Posterior cingulate gyrus (tissue), 11 donors: ENCODE measurements around the gene BET1.

Experiments
- DNase-seq, 10 donors: peaks; one replicate each; pipeline versions ENCODE4 v3.0.0 to v3.0.0-alpha.2; 2020 to 2021; ENCODE audit warnings: mixed read lengths in 3 of 10
- intact Hi-C: fragments of 100-400 bp; cut with DNase I; formaldehyde crosslinking; loops from one replicate; pipeline ENCODE4 v1.15.1; 2023

Gene BET1

DNA sequence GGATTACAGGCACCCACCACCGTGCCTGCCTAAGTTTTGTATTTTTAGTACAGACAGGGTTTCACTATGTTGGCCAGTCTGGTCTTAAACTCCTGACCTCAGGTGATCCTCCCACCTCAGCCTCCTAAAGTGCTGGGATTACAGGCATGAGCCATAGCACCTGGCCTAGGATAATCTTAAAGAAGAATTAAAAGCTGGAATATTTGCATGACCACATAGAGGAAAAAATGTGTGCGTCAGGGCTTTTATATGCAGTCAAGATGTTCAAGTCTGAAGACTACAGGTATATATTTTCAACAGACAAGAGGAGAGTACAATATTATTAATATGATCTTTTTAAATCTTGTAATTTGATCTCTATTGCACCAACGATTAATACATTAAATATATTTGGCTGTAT lies 43.2 kb downstream of the BET1 start:
- intact Hi-C loops, result no loop called here
- no peak for DNase-seq

- intact Hi-C loops, result no loop called here
- no peak for DNase-seq
These were observed 45.5 kb downstream of the BET1 start for GRCh38 chr7:93958651-93959050.

GRCh38 chr7:93958216-93958615 lies 45.9 kb downstream of the BET1 start:
- no peak for DNase-seq
- intact Hi-C loops, result no loop called here

DNA sequence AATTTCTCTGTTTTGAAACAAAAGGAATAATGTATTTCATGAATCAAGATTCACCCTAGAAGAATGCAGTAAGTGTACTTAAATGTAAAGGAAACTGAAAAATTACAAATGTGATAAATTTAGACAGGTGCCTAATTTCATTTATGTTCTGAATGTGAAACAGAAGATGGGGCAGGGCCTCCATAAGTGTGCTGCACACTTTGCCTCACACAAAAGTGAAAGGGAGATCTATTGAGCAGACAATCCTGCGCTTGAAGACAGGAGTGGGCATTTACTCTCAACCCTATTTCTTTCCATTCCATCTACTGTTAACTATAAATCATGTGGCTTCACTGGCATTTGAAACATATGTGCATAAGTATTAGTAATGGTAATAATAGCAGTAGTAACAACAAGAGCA lies 46.4 kb downstream of the BET1 start:
- intact Hi-C loops, result no loop called here
- DNase-seq, result no peak

GRCh38 chr7:93955304-93955703 lies 48.9 kb downstream of the BET1 start:
- intact Hi-C loops, result no loop called here
- no peak for DNase-seq

DNA sequence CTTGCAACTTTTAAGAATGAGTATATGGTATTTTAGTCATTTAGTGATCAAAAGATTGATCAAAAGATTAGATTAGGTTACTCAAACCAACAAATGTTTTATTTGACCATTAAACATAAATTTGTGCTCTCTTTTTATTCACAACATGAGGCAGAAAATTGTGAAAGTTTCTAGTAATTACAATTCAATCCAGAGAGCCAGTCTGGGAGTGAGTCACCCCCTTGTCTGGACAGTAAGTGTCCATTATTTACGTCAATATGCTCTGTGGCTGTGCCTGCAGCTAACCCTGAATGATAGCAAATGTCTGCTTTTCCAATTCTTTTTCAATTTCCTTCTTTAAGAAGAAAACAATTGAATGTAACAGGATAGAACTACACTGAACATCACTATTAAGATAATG lies 54.7 kb downstream of the BET1 start:
- DNase-seq, result no peak
- intact Hi-C loops, result no loop called here

- intact Hi-C loops, result no loop called here
- no peak for DNase-seq
These were observed 55.3 kb downstream of the BET1 start for GRCh38 chr7:93948873-93949272.

DNA sequence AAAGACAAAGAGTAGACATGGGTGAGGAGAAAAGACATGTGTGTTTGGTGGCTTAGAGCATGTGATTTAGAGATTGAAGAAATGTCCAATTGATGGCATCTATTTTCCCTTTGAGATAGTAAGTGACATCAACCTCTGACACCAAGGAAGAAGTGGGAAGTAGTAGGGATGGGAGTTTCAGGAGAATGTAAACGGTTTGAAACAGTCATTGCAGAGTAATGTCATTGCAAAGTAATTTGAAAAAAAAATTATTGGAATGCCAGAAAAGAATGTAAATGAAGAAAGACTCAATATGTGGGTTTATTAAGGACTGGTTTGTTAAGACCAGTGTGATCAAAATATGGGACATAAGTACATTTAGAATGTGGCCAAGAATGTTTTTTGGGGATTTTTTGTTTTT lies 56.0 kb downstream of the BET1 start:
- DNase-seq, result no peak
- intact Hi-C loops, result no loop called here

DNA sequence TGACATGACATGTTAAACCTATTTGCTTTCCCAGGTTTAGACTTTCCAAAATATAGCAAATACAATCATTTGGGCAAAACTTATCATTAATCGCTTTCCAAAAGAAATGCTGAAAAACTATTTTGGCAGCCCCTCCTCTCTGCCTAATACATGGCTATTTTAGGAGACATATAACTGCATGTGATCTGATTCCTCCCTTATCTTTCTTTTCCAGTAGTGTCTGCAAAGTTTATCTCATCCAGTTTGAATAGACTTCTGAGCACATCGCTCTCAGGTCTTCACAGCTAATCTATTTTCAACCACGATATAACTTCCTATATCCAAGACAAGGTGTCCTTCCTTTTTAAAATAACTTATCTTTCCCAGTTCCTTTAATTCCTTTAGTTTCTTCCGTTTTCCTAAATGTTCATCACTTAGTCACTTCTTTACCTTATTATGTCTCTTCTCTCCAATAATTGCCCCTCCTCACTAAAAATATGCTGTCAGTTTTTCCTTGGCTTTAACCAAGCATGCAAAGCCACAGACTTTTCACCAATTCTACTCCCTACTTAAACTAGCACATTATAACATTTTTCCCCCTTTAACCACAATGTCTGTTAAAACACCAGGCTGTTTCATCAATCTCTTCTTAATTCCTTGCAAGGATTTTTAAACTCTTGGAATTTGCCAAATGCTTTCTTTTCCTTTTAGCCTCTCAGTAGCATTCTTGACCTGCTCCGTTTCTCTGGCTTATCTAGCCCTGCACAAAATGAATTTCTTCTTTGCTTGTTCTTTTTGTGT lies 58.2 kb downstream of the BET1 start:
- intact Hi-C loops, result no loop called here
- no peak for DNase-seq

DNA sequence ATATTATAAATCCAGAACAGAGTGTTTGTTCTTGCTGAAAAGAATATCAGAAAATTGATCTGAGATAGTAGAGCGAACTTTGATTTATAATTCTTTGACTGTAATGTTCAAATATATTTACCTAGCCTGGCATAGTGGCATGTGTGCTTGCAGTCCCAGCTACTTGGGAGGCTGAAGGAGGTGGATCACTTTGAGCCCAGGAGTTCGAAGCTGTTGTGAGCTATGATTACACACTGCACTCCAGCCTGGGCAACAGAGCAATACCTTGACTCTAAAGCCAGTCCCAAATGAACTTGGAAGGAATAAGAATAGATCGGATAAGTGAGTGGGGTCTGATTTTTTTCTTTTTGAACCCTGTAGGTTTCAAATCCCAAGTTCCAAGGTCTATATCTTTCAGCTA lies 59.1 kb downstream of the BET1 start:
- intact Hi-C loops, result no loop called here
- DNase-seq, result no peak

DNA sequence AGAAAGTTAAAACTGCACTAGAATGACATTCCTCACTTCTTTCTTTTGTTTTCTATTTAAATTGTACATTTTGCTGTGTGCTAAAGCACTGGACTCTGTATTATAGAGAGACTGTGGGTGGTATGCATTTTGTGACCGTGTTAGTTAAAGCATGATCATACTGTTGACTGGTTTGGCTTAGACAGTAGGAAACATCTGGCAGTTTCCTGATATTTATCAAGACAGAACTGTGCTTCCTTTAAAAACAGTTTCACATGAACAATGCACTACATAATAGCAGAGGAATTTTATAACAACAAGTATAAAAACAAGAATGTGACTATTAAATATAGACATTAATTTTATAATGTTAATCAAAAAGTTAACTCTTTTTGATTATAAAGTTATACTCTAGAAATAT lies 59.5 kb downstream of the BET1 start:
- intact Hi-C loops, result no loop called here
- DNase-seq, result no peak

DNA sequence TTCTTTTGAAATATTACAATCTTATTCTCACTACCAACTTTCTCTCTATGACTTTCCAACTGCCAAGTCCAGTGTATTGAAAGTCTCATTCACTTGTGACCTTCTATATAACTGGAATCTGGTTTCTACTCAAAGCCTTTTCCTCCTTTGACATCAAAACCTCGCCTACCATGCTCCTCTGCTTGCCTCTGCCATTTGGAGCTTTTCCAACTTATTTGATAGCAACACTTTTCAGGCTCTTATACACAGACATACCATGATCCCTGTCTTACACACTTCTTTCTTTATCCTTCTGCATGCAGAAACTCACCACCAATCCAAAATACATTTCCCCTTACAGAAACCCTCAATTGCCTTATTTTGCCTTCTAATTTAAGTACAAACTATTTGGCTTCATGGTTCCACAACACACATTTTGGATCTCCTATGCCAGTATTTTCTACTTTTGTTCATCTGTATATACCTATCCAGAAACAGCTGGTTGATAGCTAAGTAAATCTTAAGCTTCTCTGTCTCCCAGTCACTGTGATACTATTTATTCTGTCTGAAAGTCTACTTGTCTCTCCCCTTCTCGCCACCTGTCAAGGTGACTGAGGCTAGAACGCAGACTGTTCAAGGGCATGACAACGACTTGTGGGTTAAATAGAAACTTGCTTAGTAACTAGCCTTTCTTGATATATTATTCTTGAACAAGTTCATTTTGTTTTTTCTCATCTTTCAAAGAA lies 60.2 kb downstream of the BET1 start:
- no peak for DNase-seq

More for the DNA sequence above, 60.2 kb downstream of the BET1 start:
- intact Hi-C loops, result no loop called here
